ENCODE results near the gene CMIP.

The CMIP gene

GRCh38 chr16:81642943-81643342 is 198.3 kb downstream of the CMIP start:
- no peaks in the 10 kb centered on the region for H3K9me3 ChIP-seq (ENCODE audit: insufficient read depth, low read length, severe bottlenecking)
- H2AFZ ChIP-seq (ENCODE audit: low read depth, low read length), result no peak overlapping the region
- TF ChIP-seq EZH2 (IDR thresholded peaks at IDR 0.05; ENCODE audit: borderline replicate concordance, low read depth, low read length, severe bottlenecking), result no peak
- no peak for TF ChIP-seq CTCF (IDR thresholded peaks at IDR 0.05; ENCODE audit: borderline replicate concordance, extremely low read depth, low read length, poor library complexity, severe bottlenecking)
- H3K9ac ChIP-seq (ENCODE audit: low read depth, low read length), result no peak overlapping the region
- no peak for DNase-seq
- no peaks in the 10 kb centered on the region for H3K4me1 ChIP-seq (ENCODE audit: insufficient read depth, low read length)
- H4K20me1 ChIP-seq (ENCODE audit: insufficient read depth, low read length), result peaks cover 61% of the 10 kb centered on the region
- H3K4me3 ChIP-seq (ENCODE audit: low read depth in 1 of 2, low read length in 2 of 2), result no peak overlapping the region
- H3K27ac ChIP-seq (ENCODE audit: low read length), result no peak overlapping the region
- peaks cover 42% of the 10 kb centered on the region for H3K79me2 ChIP-seq (ENCODE audit: insufficient read depth, low read length)
- no peak for ATAC-seq (ENCODE audit: insufficient read depth, low read depth)
- H3K27me3 ChIP-seq (ENCODE audit: insufficient read depth, low read length, poor library complexity), result no peaks in the 10 kb centered on the region
- peaks cover 22% of the 10 kb centered on the region for H3K36me3 ChIP-seq (ENCODE audit: insufficient read depth, low read length)
- H3K4me2 ChIP-seq (ENCODE audit: insufficient read depth, low read length), result no peak overlapping the region

GRCh38 chr16:81645266-81645694 is 200.7 kb downstream of the CMIP start:
- no peak for ATAC-seq (ENCODE audit: insufficient read depth, low read depth)

GRCh38 chr16:81645925-81646324 is 201.3 kb downstream of the CMIP start:
- H3K36me3 ChIP-seq (ENCODE audit: insufficient read depth, low read length), result peaks cover 15% of the 10 kb centered on the region
- peaks cover 53% of the 10 kb centered on the region for H3K79me2 ChIP-seq (ENCODE audit: insufficient read depth, low read length)
- no peaks in the 10 kb centered on the region for H3K4me1 ChIP-seq (ENCODE audit: insufficient read depth, low read length)
- DNase-seq (no peak), ATAC-seq (ENCODE audit: insufficient read depth, low read depth) (no peak)
- H3K27me3 ChIP-seq (ENCODE audit: insufficient read depth, low read length, poor library complexity), result no peaks in the 10 kb centered on the region
- no peak overlapping the region for H3K4me3 ChIP-seq (ENCODE audit: low read depth in 1 of 2, low read length in 2 of 2)
- H3K27ac ChIP-seq (ENCODE audit: low read length), result no peak overlapping the region
- no peak for TF ChIP-seq EZH2 (IDR thresholded peaks at IDR 0.05; ENCODE audit: borderline replicate concordance, low read depth, low read length, severe bottlenecking)
- no peak for TF ChIP-seq CTCF (IDR thresholded peaks at IDR 0.05; ENCODE audit: borderline replicate concordance, extremely low read depth, low read length, poor library complexity, severe bottlenecking)
- no peak overlapping the region for H3K4me2 ChIP-seq (ENCODE audit: insufficient read depth, low read length)
- H4K20me1 ChIP-seq (ENCODE audit: insufficient read depth, low read length), result peaks cover 54% of the 10 kb centered on the region
- H2AFZ ChIP-seq (ENCODE audit: low read depth, low read length), result no peak overlapping the region
- no peaks in the 10 kb centered on the region for H3K9me3 ChIP-seq (ENCODE audit: insufficient read depth, low read length, severe bottlenecking)
- H3K9ac ChIP-seq (ENCODE audit: low read depth, low read length), result no peak overlapping the region

More at GRCh38 chr16:81645266-81645694, 200.7 kb downstream of the CMIP start:
- H3K27ac ChIP-seq (ENCODE audit: low read length), result no peak overlapping the region
- no peak for TF ChIP-seq CTCF (IDR thresholded peaks at IDR 0.05; ENCODE audit: borderline replicate concordance, extremely low read depth, low read length, poor library complexity, severe bottlenecking)
- no peak for TF ChIP-seq EZH2 (IDR thresholded peaks at IDR 0.05; ENCODE audit: borderline replicate concordance, low read depth, low read length, severe bottlenecking)
- no peak overlapping the region for H3K4me3 ChIP-seq (ENCODE audit: low read depth in 1 of 2, low read length in 2 of 2)
- no peak overlapping the region for H3K4me2 ChIP-seq (ENCODE audit: insufficient read depth, low read length)
- H4K20me1 ChIP-seq (ENCODE audit: insufficient read depth, low read length), result peaks cover 59% of the 10 kb centered on the region
- H2AFZ ChIP-seq (ENCODE audit: low read depth, low read length), result no peak overlapping the region
- H3K9me3 ChIP-seq (ENCODE audit: insufficient read depth, low read length, severe bottlenecking), result no peaks in the 10 kb centered on the region
- no peak for DNase-seq
- H3K79me2 ChIP-seq (ENCODE audit: insufficient read depth, low read length), result peaks cover 56% of the 10 kb centered on the region
- peaks cover 21% of the 10 kb centered on the region for H3K36me3 ChIP-seq (ENCODE audit: insufficient read depth, low read length)
- H3K4me1 ChIP-seq (ENCODE audit: insufficient read depth, low read length), result no peaks in the 10 kb centered on the region
- no peak overlapping the region for H3K9ac ChIP-seq (ENCODE audit: low read depth, low read length)
- H3K27me3 ChIP-seq (ENCODE audit: insufficient read depth, low read length, poor library complexity), result no peaks in the 10 kb centered on the region

GRCh38 chr16:81646561-81646960 is 202.0 kb downstream of the CMIP start:
- no peaks in the 10 kb centered on the region for H3K9me3 ChIP-seq (ENCODE audit: insufficient read depth, low read length, severe bottlenecking)
- no peak for ATAC-seq (ENCODE audit: insufficient read depth, low read depth)
- TF ChIP-seq CTCF (IDR thresholded peaks at IDR 0.05; ENCODE audit: borderline replicate concordance, extremely low read depth, low read length, poor library complexity, severe bottlenecking) (no peak), EZH2 (IDR thresholded peaks at IDR 0.05; ENCODE audit: borderline replicate concordance, low read depth, low read length, severe bottlenecking) (no peak)
- H3K9ac ChIP-seq (ENCODE audit: low read depth, low read length), result no peak overlapping the region
- no peak overlapping the region for H3K4me2 ChIP-seq (ENCODE audit: insufficient read depth, low read length)
- peaks cover 11% of the 10 kb centered on the region for H3K36me3 ChIP-seq (ENCODE audit: insufficient read depth, low read length)
- H2AFZ ChIP-seq (ENCODE audit: low read depth, low read length), result no peak overlapping the region
- H3K79me2 ChIP-seq (ENCODE audit: insufficient read depth, low read length), result peaks cover 51% of the 10 kb centered on the region
- no peak for DNase-seq
- H3K4me1 ChIP-seq (ENCODE audit: insufficient read depth, low read length), result no peaks in the 10 kb centered on the region
- no peak overlapping the region for H3K27ac ChIP-seq (ENCODE audit: low read length)
- H4K20me1 ChIP-seq (ENCODE audit: insufficient read depth, low read length), result peaks cover 50% of the 10 kb centered on the region
- no peak overlapping the region for H3K4me3 ChIP-seq (ENCODE audit: low read depth in 1 of 2, low read length in 2 of 2)
- H3K27me3 ChIP-seq (ENCODE audit: insufficient read depth, low read length, poor library complexity), result no peaks in the 10 kb centered on the region
